Activated naive CD4-positive, alpha-beta T cell treated with anti-CD3 and anti-CD28 coated beads for 36 hours (primary cell): ENCODE results near the gene LSM4. TPM values are rescaled to one million over a fixed set of nuclear protein-coding genes. Genes with fewer than 3 reads are reported as not detected.
"Not testable (repeated sequence)": the region's sequence is repeated elsewhere in the genome, so short reads cannot be mapped to it uniquely, and the experiment has no call there.

ENCODE experiments used
- CTCF ChIA-PET: fragments of 350-600 bp; sonication (Branson Sonifier 250); formaldehyde crosslinking; loops from one replicate; lab custom pipeline; 2021; ENCODE audit warnings: antibody characterized with exemption; lab: Charles Lee
- DNase-seq: peaks from one replicate; pipeline ENCODE4 v3.0.0-alpha.2; 2020
- H3K27ac Mint-ChIP-seq: one replicate; pipeline ENCODE4 v1.8.0; 2021; ENCODE audit warnings: mild to moderate bottlenecking, mixed read lengths
- H3K27me3 Mint-ChIP-seq: one replicate; pipeline ENCODE4 v1.8.0; 2021; ENCODE audit warnings: low read depth, mixed read lengths
- H3K36me3 Mint-ChIP-seq: one replicate; pipeline ENCODE4 v1.8.0; 2021; ENCODE audit warnings: low read depth, mixed read lengths
- H3K4me1 Mint-ChIP-seq: one replicate; pipeline ENCODE4 v1.8.0; 2021; ENCODE audit warnings: low read depth, mixed read lengths
- H3K4me3 Mint-ChIP-seq: one replicate; pipeline ENCODE4 v1.8.0; 2021; ENCODE audit warnings: mild to moderate bottlenecking, moderate library complexity, mixed read lengths
- H3K9me3 Mint-ChIP-seq: one replicate; pipeline ENCODE4 v1.8.0; 2021; ENCODE audit warnings: mixed read lengths
- intact Hi-C: fragments of 100-400 bp; cut with micrococcal nuclease; formaldehyde crosslinking; loops from one replicate; pipeline ENCODE4 v1.15.1; 2023
- total RNA-seq, 2 experiments: library from RNA; stranded (reverse); gene quantifications; one replicate each; pipeline ENCODE4 v1.2.3, GENCODE V29; 2021

LSM4 gene
- total RNA-seq, 2 experiments from 2014 or later: 439 to 451 TPM

DNA sequence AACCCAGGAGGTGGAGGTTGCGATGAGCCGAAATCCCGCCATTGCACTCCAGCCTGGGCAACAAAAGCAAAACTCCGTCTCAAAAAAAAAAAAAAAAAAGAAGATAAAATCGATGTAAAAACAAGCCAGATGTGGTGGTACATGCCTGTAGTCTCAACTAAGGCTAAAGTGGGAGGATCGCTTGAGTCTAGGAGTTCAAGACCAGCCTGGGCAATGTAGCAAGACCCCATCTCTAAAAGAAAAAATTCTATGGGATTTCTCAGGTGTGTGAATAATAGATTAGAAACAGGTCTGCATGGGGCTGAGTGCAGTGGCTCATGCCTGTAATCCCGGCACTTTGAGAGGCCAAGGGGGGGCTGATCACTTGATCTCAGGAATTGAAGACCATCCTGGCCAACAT, 28.7 kb upstream of the LSM4 start:
- intact Hi-C loops: no loop called here
- H3K27me3 Mint-ChIP-seq: no peaks in the 10 kb centered on the region
- no peaks in the 10 kb centered on the region for H3K9me3 Mint-ChIP-seq
- H3K4me3 Mint-ChIP-seq: no peak overlapping the region
- H3K36me3 Mint-ChIP-seq: peaks cover 15% of the 10 kb centered on the region
- H3K27ac Mint-ChIP-seq: no peak overlapping the region
- DNase-seq: no peak
- CTCF ChIA-PET: interaction anchor here (0.6 to 1.1 kb wide), 2 partner anchors 10 to 18 kb away, joined by 3 read pairs; no protein-coding TSS in a partner anchor
- H3K4me1 Mint-ChIP-seq: no peaks in the 10 kb centered on the region

DNA sequence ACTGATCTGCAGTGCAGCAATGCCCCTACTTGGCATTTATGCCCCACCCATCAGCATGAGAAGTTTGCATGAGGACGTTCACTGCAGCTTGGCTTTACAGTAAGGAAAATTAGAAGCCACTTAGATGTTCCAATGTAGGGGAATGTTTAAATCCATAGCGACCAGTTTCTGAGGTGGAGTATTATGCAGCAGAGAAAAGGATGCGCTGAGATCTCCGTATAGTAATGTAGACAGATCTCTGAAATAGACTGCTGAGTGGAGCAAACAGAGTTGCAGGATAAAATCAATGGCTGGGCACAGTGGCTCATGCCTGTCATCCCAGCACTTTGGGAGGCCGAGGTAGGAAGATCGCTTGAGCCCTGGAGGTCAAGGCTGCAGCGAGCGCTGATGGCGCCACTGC, 27.6 kb upstream of the LSM4 start:
- no peak overlapping the region for H3K4me3 Mint-ChIP-seq
- no peaks in the 10 kb centered on the region for H3K27me3 Mint-ChIP-seq
- H3K36me3 Mint-ChIP-seq: peaks cover 12% of the 10 kb centered on the region
- intact Hi-C loops: no loop called here
- H3K9me3 Mint-ChIP-seq: no peaks in the 10 kb centered on the region
- no peaks in the 10 kb centered on the region for H3K4me1 Mint-ChIP-seq
- no peak overlapping the region for H3K27ac Mint-ChIP-seq
- CTCF ChIA-PET: interaction anchor here (0.6 to 2.5 kb wide), 8 partner anchors 9 to 105 kb away, joined by 3 to 6 read pairs (median 3); no protein-coding TSS in a partner anchor
- no peak for DNase-seq

GRCh38 chr19:18349524-18350128, 26.8 kb upstream of the LSM4 start:
- Mint-ChIP-seq H3K9me3 (no peaks in the 10 kb centered on the region), H3K27ac (no peak overlapping the region), H3K4me3 (no peak overlapping the region), H3K36me3 (peaks cover 10% of the 10 kb centered on the region), H3K4me1 (no peaks in the 10 kb centered on the region), H3K27me3 (no peaks in the 10 kb centered on the region)
- CTCF ChIA-PET: interaction anchor here (0.6 to 2.5 kb wide), 11 partner anchors 11 to 106 kb away, joined by 3 to 8 read pairs (median 4); no protein-coding TSS in a partner anchor
- intact Hi-C loops: loop anchor here (1.0 kb wide), 1 partner anchor 61 kb away; no protein-coding TSS in a partner anchor
- DNase-seq: peak; percentile 74

DNA sequence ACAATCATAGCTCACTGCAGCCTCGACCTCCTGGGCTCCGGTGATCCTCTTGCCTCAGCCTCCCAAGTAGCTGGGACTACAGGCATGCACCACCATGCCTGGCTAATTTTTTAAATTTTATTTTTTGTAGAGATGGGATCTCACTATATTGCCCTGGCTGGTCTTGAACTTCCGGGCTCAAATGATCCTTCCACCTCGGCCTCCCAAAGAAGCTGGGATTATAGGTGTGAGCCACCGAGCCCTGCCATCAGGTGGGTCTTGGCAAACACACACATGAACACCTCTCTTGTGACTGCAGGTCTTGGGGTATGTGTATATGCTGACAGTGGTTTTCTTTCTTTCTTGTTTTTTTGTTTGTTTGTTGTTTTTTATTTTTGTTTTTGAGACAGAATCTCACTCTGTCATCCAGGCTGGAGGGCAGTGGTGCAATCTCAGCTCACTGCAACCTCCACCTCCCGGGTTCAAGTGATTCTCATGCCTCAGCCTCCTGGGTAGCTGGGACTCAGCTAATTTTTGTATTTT, 26.0 kb upstream of the LSM4 start:
- H3K9me3 Mint-ChIP-seq, H3K36me3 Mint-ChIP-seq, H3K4me1 Mint-ChIP-seq, H3K27me3 Mint-ChIP-seq, DNase-seq, H3K27ac Mint-ChIP-seq, H3K4me3 Mint-ChIP-seq: not testable (repeated sequence)
- CTCF ChIA-PET: interaction anchor here (0.9 to 2.5 kb wide), 5 partner anchors 11 to 96 kb away, joined by 3 to 8 read pairs (median 4); no protein-coding TSS in a partner anchor
- intact Hi-C loops: loop anchor here (1.0 kb wide), 1 partner anchor 61 kb away; no protein-coding TSS in a partner anchor

DNA sequence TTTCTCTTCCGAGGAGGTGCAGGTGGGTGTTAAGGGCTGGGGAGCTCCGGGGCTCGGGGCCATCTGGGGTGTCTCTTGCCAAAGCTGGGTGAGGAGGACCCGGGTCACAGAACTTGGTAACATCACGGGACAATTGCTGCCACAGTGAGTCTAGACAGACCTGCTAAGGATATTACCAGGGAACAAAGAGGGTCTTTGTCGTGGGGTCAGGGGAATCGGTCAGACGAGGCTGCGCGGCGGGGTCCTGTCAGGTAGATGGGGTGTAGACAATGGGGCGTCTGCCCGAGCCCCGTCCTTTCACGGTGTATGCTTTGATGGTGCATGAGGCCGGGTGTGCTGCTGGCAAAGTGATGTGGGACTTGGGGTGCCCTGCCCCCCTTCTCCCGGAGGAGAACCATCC, 25.3 kb upstream of the LSM4 start:
- DNase-seq: no peak
- Mint-ChIP-seq H3K27ac (no peak overlapping the region), H3K36me3 (peaks cover 7% of the 10 kb centered on the region), H3K4me1 (no peaks in the 10 kb centered on the region), H3K4me3 (no peak overlapping the region), H3K27me3 (no peaks in the 10 kb centered on the region), H3K9me3 (no peaks in the 10 kb centered on the region)
- intact Hi-C loops: no loop called here
- CTCF ChIA-PET: interaction anchor here (1.5 to 2.2 kb wide), 3 partner anchors 20 to 64 kb away, joined by 4 to 8 read pairs (median 4); no protein-coding TSS in a partner anchor

- peaks cover 10% of the 10 kb centered on the region for H3K4me1 Mint-ChIP-seq
- intact Hi-C loops: no loop called here
- no peaks in the 10 kb centered on the region for H3K27me3 Mint-ChIP-seq
- no peak overlapping the region for H3K4me3 Mint-ChIP-seq
- no peaks in the 10 kb centered on the region for H3K9me3 Mint-ChIP-seq
- H3K36me3 Mint-ChIP-seq: peaks cover 7% of the 10 kb centered on the region
- CTCF ChIA-PET: interaction anchor here (0.5 to 1.0 kb wide), 3 partner anchors 8 to 67 kb away, joined by 3 to 5 read pairs (median 3); no protein-coding TSS in a partner anchor
- H3K27ac Mint-ChIP-seq: no peak overlapping the region
- DNase-seq: no peak
Observed at GRCh38 chr19:18346091-18346490, 23.2 kb upstream of the LSM4 start.

DNA sequence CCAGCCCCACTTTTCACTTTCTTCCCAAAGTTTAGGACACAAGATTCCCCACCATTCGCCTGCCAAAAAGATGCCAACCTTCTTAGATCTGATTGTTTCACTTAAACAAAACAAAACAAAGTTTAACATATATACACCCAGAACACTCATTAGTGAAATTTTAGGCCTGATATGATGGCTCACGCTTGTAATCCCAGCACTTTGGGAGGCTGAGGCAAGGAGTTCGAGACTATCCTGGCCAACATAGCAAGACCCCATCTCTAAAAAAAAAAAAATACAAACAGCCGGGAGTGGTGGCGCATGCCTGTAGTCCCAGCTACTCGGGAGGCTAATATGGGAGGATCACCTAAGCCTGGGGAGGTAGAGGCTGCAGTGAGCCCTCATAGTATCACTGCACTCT, 22.4 kb upstream of the LSM4 start:
- CTCF ChIA-PET: interaction anchor here (0.5 to 0.7 kb wide), 2 partner anchors 9 to 68 kb away, joined by 3 read pairs; no protein-coding TSS in a partner anchor
- intact Hi-C loops: no loop called here
- H3K36me3 Mint-ChIP-seq: peaks cover 6% of the 10 kb centered on the region
- H3K9me3 Mint-ChIP-seq: no peaks in the 10 kb centered on the region
- peaks cover 11% of the 10 kb centered on the region for H3K4me1 Mint-ChIP-seq
- no peak overlapping the region for H3K4me3 Mint-ChIP-seq
- H3K27me3 Mint-ChIP-seq: no peaks in the 10 kb centered on the region
- H3K27ac Mint-ChIP-seq: no peak overlapping the region
- no peak for DNase-seq

- Mint-ChIP-seq H3K36me3 (peaks cover 2% of the 10 kb centered on the region), H3K27me3 (no peaks in the 10 kb centered on the region), H3K27ac (no peak overlapping the region), H3K4me3 (no peak overlapping the region), H3K9me3 (no peaks in the 10 kb centered on the region), H3K4me1 (peaks cover 14% of the 10 kb centered on the region)
- CTCF ChIA-PET: interaction anchor here (0.7 kb wide), 3 partner anchors 16 to 69 kb away, joined by 3 read pairs; no protein-coding TSS in a partner anchor
- intact Hi-C loops: no loop called here
- no peak for DNase-seq
Observed at GRCh38 chr19:18344582-18344950, 21.7 kb upstream of the LSM4 start.

DNA sequence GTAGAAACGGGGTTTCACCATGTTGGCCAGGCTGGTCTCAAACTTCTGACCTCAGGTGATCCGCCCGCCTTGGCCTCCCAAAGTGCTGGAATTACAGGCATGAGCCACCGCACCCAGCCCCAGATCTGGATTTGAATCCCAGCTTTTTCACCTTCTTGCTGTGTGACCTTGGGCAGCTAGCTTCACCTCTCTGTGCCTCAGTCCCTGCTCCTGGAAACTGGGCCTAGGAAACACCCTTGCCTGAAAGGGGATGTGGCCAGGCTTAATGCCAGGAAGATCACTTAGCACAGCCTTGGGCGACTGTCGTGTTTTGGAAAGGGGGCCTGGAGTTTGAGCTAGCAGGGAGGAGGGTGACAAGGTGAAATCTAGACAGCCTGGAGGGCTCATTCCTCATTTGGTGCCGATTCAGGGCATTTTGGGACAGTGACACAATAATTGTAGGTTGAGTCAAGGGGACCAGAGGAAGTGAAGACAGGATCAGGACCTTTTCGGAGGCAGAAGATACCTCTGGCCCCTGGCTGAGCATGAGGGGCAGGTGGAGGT, 19.3 kb upstream of the LSM4 start:
- no peaks in the 10 kb centered on the region for H3K9me3 Mint-ChIP-seq
- DNase-seq: no peak
- H3K27me3 Mint-ChIP-seq: no peaks in the 10 kb centered on the region
- H3K4me3 Mint-ChIP-seq: no peak overlapping the region
- peaks cover 15% of the 10 kb centered on the region for H3K4me1 Mint-ChIP-seq
- peak overlapping the region; percentile 38 for H3K27ac Mint-ChIP-seq
- intact Hi-C loops: no loop called here
- CTCF ChIA-PET: interaction anchor here (0.6 to 2.2 kb wide), 6 partner anchors 9 to 65 kb away, joined by 3 to 12 read pairs (median 3); no protein-coding TSS in a partner anchor
- no peaks in the 10 kb centered on the region for H3K36me3 Mint-ChIP-seq

GRCh38 chr19:18340990-18341868, 18.4 kb upstream of the LSM4 start:
- peak overlapping the region; percentile 77 for H3K4me3 Mint-ChIP-seq
- H3K9me3 Mint-ChIP-seq: no peaks in the 10 kb centered on the region
- intact Hi-C loops: loop anchor here (1.0 to 2.0 kb wide), 3 partner anchors 62 to 148 kb away; partner anchors contain the start of gene MPV17L2
- no peaks in the 10 kb centered on the region for H3K27me3 Mint-ChIP-seq
- no peaks in the 10 kb centered on the region for H3K36me3 Mint-ChIP-seq
- CTCF ChIA-PET: interaction anchor here (0.7 to 2.2 kb wide), 3 partner anchors 10 to 62 kb away, joined by 3 to 12 read pairs (median 3); no protein-coding TSS in a partner anchor
- peak overlapping the region; percentile 73 for H3K27ac Mint-ChIP-seq
- peaks cover 15% of the 10 kb centered on the region for H3K4me1 Mint-ChIP-seq
- peak; percentile 84 for DNase-seq

DNA sequence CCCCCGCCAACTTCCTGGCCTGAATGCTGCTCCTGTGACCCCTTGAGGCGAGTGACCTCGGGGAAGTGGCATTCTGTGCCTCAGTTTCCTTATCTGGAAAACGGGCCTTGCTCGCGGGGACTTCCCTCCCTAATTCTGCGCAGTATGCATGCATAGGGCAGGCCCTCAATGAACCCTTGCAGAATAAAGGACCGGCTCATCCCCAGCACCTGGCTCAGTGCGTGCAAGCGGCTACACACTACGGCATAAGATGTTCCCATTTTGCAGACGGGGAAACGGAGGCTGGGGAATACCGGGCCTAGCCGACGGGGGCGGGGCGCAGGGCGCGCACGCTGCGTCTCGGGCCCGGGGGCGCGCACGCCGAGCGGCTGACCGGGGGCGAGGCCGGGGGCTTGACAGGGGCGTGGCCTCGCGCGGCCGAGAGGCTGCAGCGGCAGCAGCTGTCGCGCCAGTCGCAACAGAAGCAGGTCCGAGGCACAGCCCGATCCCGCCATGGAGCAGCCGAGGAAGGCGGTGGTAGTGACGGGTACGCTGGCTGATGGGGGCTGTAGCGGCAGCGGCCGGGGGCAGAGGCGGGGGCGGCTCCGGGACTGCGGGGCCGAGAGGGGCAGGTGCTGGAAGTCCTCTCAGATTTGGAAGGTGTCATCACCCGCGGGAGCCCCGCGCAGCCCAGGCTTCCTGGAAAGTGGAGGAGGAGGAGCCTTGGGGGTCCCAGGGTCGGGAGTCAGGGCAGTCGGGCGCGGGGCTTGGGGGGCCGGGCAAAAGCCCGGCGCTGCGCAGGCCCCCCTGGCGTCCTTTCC, 17.5 kb upstream of the LSM4 start, which contains the start of gene PGPEP1:
Gene PGPEP1 (plus strand): TSS at position 409 of the 800 bp plus-strand sequence. CDS start 84 bp downstream, at position 493.
- CTCF ChIA-PET: interaction anchor here (0.6 to 2.6 kb wide), 9 partner anchors 12 to 227 kb away, joined by 3 to 18 read pairs (median 8); partner anchors contain the start of gene RAB3A
- Mint-ChIP-seq H3K4me1 (peaks cover 15% of the 10 kb centered on the region), H3K4me3 (peak within 1 kb of the TSS; percentile 77), H3K36me3 (no peaks in the 10 kb centered on the region), H3K27ac (peak within 1 kb of the TSS; percentile 73), H3K27me3 (no peaks in the 10 kb centered on the region), H3K9me3 (no peaks in the 10 kb centered on the region)
- intact Hi-C loops: loop anchor here (2.0 kb wide), 2 partner anchors 70 to 148 kb away; partner anchors contain the start of gene MPV17L2
- peak; percentile 54 for DNase-seq
